ENCODE data around the gene ADARB2.

DNA sequence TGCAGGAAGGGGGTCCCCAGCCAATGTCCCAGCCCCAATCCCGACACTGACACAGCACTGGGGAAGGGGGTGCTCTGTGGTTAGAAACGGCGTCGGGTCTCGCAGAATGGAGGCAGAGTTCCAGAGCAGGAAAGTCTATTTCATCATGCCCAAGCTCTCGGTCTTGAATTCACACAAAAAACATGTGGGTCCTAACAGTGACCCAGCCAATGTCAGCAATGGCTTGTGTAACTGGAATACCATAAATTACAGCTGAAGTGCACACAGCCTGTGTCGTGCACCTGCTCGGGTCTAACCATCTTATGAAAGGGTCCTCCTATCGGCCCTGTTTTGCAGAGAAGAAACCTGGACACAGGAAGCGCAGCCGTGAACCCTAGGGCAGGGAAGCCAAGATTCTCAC is 324.1 kb downstream of the ADARB2 start:
- no peak for TF ChIP-seq EZH2 (IDR thresholded peaks at IDR 0.05; ENCODE audit: insufficient read depth, poor library complexity, severe bottlenecking)
- TF ChIP-seq EZH2phosphoT487 (IDR thresholded peaks at IDR 0.05; ENCODE audit: insufficient read depth, low read depth), result no peak
